GM18526 (cell line): ENCODE results near the gene STARD7.

Source experiments
- POLR2A ChIP-seq: IDR thresholded peaks from 3 replicates; pipeline ENCODE4 v1.6.1; 2011; ENCODE audit not compliant: insufficient read length; ENCODE audit errors: extremely low read depth

The STARD7 gene, protein sequence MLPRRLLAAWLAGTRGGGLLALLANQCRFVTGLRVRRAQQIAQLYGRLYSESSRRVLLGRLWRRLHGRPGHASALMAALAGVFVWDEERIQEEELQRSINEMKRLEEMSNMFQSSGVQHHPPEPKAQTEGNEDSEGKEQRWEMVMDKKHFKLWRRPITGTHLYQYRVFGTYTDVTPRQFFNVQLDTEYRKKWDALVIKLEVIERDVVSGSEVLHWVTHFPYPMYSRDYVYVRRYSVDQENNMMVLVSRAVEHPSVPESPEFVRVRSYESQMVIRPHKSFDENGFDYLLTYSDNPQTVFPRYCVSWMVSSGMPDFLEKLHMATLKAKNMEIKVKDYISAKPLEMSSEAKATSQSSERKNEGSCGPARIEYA

GRCh38 chr2:96208143-96209010 lies at the start of gene STARD7:
TSS of gene STARD7 (minus strand) at chr2:96208827. CDS start at chr2:96208434, 393 bp downstream.
- peak; percentile 91 for TF ChIP-seq POLR2A

- TF ChIP-seq POLR2A: no peak
Measured at GRCh38 chr2:96256611-96257113, 48.0 kb upstream of the STARD7 start.

DNA sequence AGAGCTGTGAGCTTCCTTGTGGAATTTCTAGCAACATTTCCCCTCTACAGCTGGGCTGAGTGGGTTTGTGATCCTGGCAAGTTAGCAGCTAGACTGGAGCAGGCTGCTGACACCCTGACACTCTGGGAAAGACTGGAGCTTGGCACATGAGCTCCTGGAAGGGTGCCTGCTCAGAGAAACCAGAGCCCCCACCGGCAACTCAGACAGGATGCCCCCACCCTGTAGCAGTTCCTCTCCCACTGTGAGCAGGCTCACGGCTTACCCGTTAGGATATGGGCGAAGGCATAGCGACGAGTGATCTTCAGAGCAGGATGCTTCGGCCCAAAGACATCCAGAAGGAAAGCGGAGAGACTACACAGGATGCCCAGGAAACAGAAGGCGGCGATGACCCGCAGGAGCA lies 45.9 kb upstream of the STARD7 start:
- no peak for TF ChIP-seq POLR2A

- TF ChIP-seq POLR2A: no peak
Measured at GRCh38 chr2:96253006-96253405, 44.4 kb upstream of the STARD7 start.

- no peak for TF ChIP-seq POLR2A
Measured at GRCh38 chr2:96252526-96252925, 43.9 kb upstream of the STARD7 start.

DNA sequence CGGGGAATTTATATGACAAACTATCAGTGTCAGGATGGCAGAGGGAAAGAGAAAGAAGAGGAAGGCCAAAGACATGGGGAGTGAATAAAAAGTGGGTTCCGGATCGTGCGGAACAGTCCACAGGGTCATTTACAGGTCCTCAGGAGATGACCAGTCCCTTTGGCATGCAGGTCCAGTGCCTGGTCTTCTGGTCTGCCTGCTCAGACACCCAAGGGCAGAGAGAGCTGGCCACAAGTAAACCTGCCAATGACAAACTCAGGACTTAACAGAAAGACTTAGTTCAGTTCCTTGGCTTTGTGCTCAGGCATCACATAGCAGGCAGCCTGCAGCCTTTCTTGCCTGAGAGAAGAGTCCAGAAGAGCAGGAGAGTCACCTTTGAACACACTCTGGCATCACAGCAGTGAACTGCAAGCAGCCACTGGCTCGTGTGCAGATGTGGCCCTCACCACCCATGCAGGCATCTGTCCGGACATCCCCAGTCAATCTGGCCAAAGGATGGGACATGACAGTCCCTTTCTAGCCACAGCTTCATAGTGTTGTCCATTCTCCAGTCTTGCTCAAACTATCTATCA lies 43.2 kb upstream of the STARD7 start:
- TF ChIP-seq POLR2A: no peak

DNA sequence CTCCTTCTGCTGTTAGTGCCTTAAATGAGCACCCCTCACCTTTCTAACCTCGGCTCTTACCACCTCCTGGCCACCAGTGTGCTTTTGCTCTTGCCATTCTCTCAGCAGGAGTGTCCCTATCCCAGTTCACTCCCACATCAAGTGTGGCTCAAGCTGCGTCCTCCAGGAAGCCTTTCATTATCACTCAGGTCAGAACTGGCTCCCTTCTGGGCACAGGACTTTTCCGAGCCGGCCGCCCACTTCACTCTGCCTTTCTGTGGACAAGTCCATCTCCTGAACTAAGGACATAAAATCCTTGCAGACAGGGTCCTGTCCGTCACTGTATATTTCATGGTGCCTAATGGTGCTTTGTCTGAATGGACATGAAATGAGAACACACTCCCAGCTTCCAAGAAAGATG lies 41.6 kb upstream of the STARD7 start:
- no peak for TF ChIP-seq POLR2A

GRCh38 chr2:96249654-96250053 lies 41.0 kb upstream of the STARD7 start:
- no peak for TF ChIP-seq POLR2A

- no peak for TF ChIP-seq POLR2A
Measured at GRCh38 chr2:96248624-96249023, 40.0 kb upstream of the STARD7 start.

- no peak for TF ChIP-seq POLR2A
Measured at GRCh38 chr2:96247896-96248295, 39.3 kb upstream of the STARD7 start.

- no peak for TF ChIP-seq POLR2A
Measured at GRCh38 chr2:96247009-96247408, 38.4 kb upstream of the STARD7 start.

GRCh38 chr2:96245609-96246390 lies 37.2 kb upstream of the STARD7 start:
- TF ChIP-seq POLR2A: no peak

- TF ChIP-seq POLR2A: no peak
Measured at GRCh38 chr2:96243843-96244242, 35.2 kb upstream of the STARD7 start.

DNA sequence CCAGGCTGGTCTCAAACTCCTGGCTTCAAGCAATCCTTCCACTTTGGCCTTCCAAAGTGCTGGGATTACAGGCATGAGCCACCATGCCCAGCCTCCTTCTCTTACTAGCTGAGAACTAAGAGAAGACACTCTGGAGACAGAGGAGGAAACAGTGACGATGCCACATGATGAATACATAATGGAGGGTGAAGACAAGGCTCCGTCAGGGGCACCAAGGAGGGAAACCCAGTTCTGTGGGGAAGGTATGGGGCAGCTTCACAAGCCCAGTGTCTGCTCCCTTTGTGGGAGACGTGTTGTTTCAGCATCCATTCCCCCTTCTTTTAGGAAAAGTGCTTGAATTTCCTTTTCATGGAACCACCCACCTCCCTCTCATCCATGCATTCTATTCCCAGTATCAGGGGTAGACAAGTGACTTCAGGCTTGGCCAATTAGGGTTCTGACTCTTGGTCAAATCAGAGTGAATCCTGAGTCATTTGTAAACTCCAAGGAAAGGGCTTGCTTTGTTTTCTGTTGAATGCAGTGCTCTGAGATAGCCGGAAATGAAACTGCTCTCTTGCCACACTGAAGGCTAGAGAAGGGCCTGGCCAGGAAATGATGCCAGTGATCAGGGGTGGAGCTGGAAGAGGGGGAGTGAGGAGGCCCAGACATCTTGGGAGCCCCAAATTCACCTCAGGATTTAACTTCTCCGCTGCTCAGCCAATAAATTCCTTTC lies 33.4 kb upstream of the STARD7 start:
- no peak for TF ChIP-seq POLR2A
